ENCODE data around the gene INTU.

The INTU gene

DNA sequence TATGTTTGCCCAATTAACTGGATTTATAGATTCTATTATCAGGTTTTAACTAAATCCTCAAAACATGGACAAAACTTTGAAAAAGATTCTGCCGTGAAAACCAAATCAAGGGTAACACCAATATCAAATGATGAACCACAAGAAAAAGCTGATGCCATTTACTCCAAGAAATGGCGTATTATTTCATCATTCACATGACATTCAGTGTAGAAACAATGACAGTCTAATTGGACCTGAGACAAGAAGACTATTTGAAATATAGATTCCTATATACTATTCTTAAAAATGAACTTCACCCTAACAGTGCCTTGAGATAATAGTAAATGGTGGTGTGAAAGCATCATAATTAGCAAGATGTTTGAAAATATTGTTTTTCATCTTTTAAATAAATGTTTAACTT is 102.2 kb downstream of the INTU start:
- DNase-seq (ENCODE audit: low read depth, low spot score): no peak
- ChIA-PET CTCF (interaction anchor here (1.0 to 13.0 kb wide), 2 partner anchors 120 to 130 kb away, joined by 3 to 485 read pairs; no protein-coding TSS in a partner anchor), POLR2A (no interaction called here)
- TF ChIP-seq, protein P1, sequence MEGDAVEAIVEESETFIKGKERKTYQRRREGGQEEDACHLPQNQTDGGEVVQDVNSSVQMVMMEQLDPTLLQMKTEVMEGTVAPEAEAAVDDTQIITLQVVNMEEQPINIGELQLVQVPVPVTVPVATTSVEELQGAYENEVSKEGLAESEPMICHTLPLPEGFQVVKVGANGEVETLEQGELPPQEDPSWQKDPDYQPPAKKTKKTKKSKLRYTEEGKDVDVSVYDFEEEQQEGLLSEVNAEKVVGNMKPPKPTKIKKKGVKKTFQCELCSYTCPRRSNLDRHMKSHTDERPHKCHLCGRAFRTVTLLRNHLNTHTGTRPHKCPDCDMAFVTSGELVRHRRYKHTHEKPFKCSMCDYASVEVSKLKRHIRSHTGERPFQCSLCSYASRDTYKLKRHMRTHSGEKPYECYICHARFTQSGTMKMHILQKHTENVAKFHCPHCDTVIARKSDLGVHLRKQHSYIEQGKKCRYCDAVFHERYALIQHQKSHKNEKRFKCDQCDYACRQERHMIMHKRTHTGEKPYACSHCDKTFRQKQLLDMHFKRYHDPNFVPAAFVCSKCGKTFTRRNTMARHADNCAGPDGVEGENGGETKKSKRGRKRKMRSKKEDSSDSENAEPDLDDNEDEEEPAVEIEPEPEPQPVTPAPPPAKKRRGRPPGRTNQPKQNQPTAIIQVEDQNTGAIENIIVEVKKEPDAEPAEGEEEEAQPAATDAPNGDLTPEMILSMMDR (IDR thresholded peaks at IDR 0.05; ENCODE audit: insufficient read depth, low read length, missing control alignments): no peak
- H3K4me3 ChIP-seq (ENCODE audit: low read depth, low read length): no peak overlapping the region

DNA sequence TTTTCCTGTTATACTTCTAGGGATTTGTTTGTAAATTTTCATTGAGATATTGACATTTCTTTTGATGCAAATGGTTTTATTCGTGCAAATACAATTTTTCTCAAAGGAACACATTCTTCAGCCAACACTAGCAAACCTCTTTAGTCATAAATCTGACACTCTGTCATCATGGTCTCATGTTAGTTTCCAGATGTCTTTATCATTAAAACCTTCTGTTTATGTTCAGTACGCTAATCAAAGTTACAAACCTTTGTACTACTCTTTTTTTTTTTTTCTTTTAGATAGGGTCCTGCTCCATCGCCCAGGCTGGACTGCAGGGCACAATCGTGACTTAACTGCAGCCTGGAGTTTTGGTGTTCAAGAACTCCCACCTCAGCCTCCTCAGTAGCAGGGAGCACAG is 104.5 kb downstream of the INTU start:
- TF ChIP-seq, protein P1 (IDR thresholded peaks at IDR 0.05; ENCODE audit: insufficient read depth, low read length, missing control alignments): no peak
- no peak for DNase-seq (ENCODE audit: low read depth, low spot score)
- H3K4me3 ChIP-seq (ENCODE audit: low read depth, low read length): no peak overlapping the region
- ChIA-PET POLR2A (no interaction called here), CTCF (interaction anchor here (1.8 kb wide), 1 partner anchor 132 kb away, joined by 8 read pairs; no protein-coding TSS in a partner anchor)

DNA sequence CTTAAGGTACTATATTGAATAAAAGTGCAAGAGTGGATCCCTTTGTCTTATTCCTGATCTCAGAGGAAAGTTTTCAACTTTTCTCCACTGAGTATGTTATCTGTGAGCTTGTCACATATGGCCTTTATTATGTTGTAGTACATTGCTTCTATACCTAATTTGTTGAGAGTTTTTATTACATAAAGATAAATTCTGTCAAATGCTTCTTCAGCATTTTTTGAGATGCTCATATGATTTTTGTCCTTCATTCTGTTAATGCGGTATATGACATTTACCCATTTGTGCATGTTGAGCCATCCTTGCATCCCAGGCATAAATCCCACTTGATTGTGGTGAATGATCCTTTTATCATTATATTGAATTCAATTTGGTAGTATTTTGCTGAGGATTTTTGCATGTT is 108.5 kb downstream of the INTU start:
- no peak for DNase-seq (ENCODE audit: low read depth, low spot score)
- TF ChIP-seq, protein P1 (IDR thresholded peaks at IDR 0.05; ENCODE audit: insufficient read depth, low read length, missing control alignments): no peak
- H3K4me3 ChIP-seq (ENCODE audit: low read depth, low read length): no peak overlapping the region
- ChIA-PET CTCF (interaction anchor here (2.2 to 4.4 kb wide), 2 partner anchors 8 to 136 kb away, joined by 9 to 29 read pairs; no protein-coding TSS in a partner anchor), POLR2A (no interaction called here)

DNA sequence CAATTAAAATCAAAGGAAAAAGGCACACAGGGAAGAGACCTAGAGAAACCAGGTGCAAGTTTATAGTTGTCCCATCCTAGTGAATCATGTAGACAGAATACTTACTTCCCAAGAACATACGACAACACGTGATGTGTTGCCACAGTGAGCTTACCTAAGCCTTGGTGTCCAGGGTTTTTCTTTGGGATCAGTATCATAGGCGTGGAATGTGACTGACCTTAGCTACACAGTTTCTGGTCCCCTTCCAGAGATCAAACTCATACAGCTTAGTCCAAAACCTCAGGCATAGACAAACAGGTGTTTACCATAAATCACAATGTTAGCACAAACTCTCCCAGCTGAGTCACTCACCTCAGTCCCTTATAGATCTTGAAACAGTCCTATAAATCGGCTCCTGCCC is 115.1 kb downstream of the INTU start:
- no peak overlapping the region for H3K4me3 ChIP-seq (ENCODE audit: low read depth, low read length)
- no peak for DNase-seq (ENCODE audit: low read depth, low spot score)
- CTCF ChIA-PET: no interaction called here
- TF ChIP-seq, protein P1 (IDR thresholded peaks at IDR 0.05; ENCODE audit: insufficient read depth, low read length, missing control alignments): no peak
- POLR2A ChIA-PET: no interaction called here

DNA sequence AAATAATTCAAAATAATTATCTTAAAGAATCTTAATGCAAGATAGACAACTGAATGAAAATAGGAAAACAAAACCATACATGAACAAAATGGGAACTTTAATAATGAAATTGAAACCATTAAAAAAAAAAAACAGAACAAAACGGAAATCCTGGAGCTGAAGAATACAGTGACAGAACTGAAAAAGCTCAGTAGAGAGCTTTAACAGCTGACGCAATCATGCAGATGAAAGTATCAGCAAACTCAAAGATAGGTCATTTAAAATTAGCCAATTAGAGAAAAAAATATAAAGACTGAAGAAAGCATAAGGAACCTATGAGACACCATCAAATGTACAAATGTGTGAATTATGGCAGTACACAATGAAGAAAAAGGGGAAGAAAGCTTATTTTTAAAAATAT is 116.2 kb downstream of the INTU start:
- ChIA-PET CTCF (interaction anchor here (0.9 kb wide), 1 partner anchor 146 kb away, joined by 3 read pairs; no protein-coding TSS in a partner anchor), POLR2A (no interaction called here)
- no peak overlapping the region for H3K4me3 ChIP-seq (ENCODE audit: low read depth, low read length)
- no peak for DNase-seq (ENCODE audit: low read depth, low spot score)
- TF ChIP-seq, protein P1 (IDR thresholded peaks at IDR 0.05; ENCODE audit: insufficient read depth, low read length, missing control alignments): no peak

DNA sequence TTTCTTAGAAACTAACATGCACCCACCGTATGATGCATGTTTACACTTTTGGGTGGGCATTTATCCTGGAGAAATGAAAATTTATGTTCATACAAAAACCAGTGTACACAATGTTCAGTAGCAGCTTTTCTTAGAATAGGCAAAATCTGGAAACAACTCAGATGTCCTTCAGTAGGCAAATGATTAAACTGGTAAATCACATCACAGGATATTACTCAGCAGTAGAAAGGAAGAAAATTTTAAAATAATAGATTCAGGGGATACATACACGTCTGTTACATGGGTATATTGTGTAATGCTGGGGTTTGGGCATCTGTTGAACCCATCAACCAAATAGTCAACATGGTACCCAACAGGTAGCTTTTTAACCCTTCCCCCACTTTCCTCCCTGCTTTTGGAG is 124.1 kb downstream of the INTU start:
- no peak overlapping the region for H3K4me3 ChIP-seq (ENCODE audit: low read depth, low read length)
- TF ChIP-seq, protein P1 (IDR thresholded peaks at IDR 0.05; ENCODE audit: insufficient read depth, low read length, missing control alignments): no peak
- ChIA-PET CTCF (no interaction called here), POLR2A (no interaction called here)
- DNase-seq (ENCODE audit: low read depth, low spot score): no peak

All from AG04449 (cell line).